ENCODE data around the gene ABAT.

- TF ChIP-seq POLR2A (IDR thresholded peaks at IDR 0.05; ENCODE audit: low read depth) (no peak), CTCF (IDR thresholded peaks at IDR 0.05) (no peak)
Observed at GRCh38 chr16:8649829-8650554, 24.4 kb upstream of the ABAT start.

Data from esophagus muscularis mucosa (tissue), 3 donors.